Globus pallidus (tissue), 1 donor: ENCODE results near the gene ERCC6L.
A peak's percentile ranks its signal among the peaks of the same experiment; 100 is the strongest.
"Not testable (repeated sequence)": the region's sequence is repeated elsewhere in the genome, so short reads cannot be mapped to it uniquely, and the experiment has no call there.

Experiments
- DNase-seq: peaks from one replicate; pipeline ENCODE4 v3.0.0-alpha.2; 2015; ENCODE audit warnings: low spot score

ERCC6L gene

DNA sequence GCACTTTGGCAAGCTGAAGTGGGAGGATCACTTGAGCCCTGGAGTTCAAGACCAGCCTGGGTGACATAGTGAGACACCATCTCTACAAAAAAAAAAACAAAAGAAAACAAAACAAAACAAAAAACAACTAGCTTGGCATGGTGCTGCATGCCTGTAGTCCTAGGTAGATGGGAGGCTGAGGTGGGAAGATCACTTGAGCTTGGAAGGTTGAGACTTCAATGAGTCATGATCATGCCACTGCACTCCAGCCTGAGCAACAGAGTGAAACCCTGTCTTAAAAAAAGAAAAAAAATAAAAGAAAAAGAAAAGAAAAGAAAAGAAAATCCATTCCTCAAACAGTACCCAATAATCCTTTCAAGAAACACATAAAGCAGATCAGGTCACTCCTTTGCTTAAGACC lies 14.9 kb upstream of the ERCC6L start:
- DNase-seq: no peak

DNA sequence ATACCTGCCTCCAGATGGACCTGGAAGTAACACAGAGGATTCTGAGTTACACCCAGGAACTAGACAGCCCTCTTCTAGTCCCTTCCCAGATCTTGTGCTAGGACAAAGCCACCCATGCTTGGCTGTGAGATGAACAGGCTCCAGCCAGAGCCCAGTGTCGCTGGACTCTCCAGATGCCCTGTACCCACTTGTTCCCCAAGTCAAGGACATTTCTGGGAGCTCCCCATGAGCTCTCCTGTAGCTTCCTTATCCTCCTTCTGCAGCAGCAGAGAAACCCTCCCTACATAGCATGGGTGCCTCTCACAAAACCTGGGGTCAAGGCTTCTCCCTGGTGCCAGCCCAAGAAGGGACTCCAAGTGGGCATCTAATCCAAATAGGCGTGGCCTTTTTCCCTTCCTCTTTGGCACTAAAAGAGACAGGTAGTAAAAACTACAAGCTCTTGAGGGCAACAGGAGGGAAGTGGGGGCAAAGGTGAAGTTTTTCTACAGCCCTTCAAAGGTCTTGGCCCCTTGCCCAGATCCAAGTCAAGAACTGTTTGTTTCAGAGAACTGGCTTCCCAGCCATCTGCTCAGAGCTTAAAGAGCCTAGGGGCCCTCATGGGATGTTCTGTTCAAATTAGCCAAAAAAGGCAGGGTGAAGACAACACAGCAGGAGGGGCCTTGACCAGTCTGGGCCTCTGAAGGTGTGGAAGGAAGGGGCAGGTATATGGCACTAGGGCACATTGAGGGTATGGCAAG lies 8.5 kb upstream of the ERCC6L start:
- DNase-seq: no peak

DNA sequence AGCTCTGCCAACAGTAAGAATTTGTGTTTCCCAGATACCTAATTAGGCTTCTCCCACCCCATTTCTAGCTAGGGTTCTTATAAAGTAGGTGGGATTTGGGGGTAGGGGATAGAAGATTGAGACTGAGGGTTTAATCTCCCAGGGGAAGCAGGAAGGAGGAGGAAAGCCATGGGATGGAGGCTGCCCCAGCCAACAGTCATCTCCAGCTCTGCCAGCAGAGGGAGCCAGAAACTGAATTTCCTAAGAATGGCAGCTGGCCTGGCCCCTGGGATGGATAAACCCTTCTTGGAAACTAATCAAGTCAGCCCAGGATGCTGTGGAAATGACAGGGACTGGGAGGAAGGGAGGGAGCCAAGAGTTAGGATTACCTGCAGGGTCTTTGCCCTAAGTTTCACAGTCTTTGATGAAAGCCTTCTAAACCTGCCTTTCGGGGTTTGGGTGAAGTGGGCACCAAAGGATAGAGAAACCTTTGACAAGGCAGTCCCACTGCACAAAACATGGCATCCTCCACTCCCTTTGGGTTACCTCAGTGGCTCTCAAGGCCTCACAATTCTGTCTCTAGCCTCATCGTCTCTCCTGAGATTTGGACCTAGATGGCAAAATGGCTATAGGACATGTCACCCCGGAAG lies 6.7 kb upstream of the ERCC6L start:
- no peak for DNase-seq

DNA sequence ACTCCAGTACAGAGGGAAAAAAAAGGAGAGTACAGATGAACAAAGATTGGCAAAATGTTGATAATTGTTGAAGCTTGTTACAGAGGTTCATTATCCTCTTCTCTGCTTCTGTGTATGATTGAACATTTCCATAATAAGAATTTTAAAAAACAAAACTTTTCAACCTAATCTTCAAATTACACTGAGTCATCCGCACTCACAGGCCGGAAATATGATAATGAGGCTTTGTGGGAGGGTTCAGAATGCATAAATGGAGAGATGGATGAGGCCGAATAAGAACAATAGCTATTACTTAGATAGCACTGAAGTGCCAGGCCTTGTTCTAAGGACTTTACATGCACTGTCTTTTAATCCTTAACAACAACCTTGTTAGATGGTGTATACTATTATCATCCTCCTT lies 4.6 kb upstream of the ERCC6L start:
- DNase-seq: no peak

DNA sequence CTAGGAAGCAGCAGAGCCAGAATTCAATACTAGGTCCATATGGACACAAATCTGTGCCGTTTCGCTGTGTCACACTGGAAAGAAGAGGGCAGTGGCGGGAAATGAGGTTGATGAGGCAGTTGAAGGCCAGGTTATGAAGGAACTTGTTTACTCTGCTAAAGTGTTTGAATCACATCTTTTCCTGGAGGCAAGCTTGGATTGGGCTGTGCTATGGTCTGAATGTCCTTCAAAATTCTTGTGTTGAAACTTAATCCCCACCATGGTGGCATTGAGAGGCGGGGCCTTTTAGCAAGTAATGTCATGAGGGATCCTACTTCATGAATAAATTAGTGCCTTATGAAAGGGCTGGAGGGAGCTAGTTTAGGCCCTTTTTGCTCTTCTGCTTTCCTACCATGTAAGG lies 2.1 kb upstream of the ERCC6L start:
- no peak for DNase-seq

DNA sequence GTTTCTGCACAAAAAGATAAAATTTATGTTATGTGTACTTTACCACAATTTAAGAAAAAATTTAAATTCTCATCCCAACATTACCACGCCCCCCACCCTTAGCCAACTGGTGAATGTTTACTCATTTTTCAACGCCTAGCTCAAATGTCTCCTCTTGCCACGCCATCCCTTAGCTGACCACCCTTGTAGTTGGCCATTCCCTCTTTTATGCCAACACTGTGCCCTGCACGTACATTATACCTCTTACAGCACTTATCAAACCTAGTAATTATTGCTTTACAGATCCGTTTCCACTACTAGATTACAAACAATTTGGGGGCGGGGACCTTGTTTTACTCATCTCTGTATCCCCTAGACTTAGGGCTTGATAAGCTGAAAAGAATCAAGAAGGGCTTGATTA lies 644 bp downstream of the ERCC6L start:
- no peak for DNase-seq

DNA sequence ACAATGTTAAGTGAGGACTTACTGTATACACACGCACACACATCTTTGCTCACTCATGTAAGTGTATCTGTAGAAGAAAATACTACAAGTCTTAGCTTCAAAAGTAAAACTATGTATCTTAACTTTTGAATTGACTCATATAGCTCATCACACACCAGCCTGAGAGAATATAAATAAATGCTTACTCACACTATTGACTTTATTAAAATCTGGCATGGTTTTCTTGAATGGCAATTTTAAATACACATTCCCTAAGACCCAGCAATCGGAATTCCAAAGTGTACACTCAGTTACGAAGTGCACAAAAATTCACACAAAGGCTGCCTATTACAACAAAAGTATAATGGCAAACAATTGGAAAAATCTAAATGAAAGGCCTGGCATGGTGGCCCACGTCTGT lies 2.0 kb downstream of the ERCC6L start:
- no peak for DNase-seq

DNA sequence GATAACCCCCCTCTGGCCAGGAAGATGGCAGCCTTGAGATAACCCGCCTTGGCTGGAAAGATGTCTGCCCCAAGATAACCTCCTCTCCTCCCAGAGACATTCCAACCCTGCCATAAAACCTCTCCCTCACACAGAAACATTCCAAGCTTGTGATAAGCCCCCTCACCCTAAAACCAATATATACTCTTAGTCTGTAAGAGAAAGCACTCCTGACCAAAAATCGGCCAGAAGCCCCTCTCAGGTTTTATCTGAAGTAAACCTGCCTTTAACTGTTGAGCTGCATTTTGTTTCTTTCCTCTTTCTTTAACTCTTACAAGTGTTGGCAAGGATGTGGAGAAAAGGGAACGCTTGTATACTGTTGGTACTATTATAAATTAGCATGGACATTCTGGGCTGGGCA lies 8.5 kb downstream of the ERCC6L start:
- no peak for DNase-seq

DNA sequence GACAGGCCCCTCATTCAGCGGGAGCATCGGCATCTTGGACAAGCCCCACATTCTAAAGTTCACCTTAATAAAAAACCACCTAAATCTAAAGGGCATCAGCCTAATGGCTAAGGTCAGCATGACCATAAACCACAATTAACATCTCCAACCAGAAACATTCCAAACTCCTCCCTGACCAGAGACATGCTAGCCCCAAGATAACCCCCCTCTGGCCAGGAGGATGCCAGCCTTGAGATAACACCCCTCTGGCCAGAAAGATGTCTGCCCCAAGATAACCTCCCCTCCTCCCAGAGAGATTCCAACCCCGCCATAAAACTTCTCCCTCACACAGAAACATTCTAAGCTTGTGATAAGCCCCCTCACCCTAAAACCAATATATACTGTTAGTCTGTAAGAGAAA lies 18.5 kb downstream of the ERCC6L start:
- not testable (repeated sequence) for DNase-seq

DNA sequence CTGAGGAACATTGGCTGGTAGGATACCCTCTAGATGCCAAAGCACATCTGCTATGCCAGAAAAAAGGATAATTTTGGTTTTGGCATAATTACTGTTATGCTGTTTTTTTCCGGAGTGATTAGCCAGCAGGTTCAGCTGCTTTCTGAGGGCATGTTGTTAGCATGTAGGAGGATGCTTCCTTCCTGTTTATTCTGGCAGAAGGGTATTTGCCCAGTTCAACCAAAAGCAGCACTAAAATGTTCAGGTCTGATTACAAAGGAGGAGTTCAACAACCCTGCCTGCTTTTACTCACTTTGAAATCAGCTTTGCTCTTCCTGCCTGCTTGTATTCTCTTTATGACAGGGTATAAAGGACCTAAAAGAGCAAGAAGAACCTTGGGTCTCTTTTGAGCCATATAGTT lies 21.9 kb downstream of the ERCC6L start:
- no peak for DNase-seq

DNA sequence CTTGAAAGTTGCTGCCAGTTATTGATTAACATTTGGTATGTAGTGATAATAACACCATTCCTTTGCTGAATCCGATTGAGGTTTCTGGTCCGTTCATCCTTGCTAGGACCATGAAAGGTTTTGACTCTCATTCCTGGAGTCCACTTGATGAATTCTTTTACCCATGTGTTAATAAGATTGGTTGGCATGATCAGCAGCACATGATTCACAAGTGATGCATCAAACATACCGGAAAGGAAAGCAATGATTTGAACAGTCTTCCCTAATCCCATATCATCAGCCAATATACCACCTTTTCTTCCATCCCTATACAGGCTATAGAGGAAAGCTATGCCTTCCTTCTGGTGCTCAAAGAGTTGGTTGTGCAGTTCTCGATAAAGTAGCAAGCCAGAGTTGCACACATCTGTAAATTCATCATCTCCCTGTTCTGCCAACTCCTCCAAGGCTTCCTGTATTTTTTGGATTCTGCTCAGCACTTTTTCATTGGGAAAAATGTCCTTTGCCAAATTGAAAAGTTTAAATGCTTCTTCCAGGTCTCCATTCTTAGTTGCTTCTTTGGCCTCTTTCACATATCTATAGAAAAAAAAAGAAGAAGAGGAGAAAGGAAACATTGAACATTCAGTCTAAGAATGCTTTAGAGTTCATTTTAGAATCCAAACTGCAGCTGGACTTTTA lies 30.6 kb downstream of the ERCC6L start:
- no peak for DNase-seq

DNA sequence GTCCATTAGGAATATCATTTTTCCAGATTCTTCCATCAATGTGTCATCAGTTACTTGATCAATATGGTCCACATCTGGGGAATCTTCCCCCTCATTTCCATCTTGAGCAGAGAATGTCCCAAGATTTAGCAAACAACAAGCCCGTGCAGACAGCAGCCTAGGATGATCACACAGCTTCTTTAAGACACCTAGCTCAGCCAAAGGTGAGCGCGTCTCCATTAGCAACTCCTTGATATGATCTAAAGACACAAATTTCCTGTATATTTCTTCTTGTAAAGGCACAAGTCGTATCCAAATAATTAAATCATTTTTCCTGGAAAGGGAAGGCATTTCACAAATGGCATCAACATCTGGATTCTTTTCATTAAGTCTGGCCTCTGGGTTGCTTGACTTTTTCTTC lies 31.5 kb downstream of the ERCC6L start:
- DNase-seq: no peak

DNA sequence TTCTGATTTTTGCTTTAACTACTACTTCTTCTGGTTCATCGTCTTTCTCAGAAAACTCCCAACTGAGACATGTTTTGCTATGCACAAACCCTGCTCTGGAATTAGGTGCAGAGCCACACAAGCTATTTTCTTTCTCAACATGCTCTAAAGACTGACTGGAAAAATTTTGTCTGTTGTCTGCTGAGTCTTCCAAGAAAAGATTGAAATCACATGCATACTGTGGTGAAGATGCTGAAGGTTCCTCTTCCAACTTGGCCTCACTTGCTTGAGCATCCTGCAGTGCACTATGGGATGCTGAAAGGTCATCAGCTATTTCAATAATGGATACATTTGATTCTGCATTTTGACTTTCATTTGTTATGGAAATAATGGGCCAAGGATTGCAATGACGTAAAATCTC lies 33.1 kb downstream of the ERCC6L start:
- no peak for DNase-seq

DNA sequence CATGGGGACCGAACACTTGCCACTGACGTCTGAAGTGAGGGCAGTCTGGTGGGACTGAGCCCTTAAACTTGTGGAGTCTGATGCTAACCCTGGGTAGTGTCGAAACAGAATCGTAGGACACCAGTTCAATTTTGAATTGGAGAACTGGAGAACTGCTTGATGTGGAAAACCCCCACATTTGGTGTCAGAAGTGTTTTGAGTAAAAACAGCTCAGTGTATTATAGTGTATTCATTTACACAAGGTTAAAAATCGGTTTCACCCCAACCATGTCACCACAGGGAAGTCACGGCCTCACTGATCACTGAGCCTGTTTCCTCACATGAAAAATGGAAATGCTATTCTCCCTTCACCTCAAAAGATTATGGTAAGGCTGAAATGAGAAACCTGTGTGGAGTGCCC lies 35.4 kb downstream of the ERCC6L start:
- no peak for DNase-seq

DNA sequence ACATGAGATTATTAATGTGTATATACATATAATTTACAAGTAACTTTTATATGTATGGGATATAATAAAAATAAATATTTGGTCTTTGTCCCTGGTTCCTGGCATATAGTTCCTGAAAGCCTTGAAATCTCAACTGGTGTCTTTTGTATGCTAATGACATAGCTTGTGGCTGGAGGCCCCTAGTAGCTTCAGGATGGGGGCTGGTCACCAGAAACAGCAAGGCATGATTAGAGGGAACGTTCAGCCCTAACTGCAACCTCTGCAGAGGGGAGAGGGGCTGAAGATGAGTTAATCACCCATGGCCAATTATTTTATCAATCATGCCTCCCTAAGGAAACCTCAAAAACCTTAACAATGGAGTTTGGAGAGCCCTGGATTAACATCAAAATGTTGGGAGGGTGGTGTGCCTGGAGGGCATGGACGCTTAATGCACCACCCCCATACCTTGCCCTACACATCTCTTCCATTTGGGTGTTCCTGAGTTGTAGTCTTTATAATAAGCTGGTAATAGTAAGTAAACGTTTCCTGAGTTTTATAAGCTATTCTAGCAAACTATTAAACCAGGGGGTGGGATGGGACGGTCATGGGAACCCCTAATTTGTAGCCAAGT lies 35.9 kb downstream of the ERCC6L start:
- DNase-seq: no peak

DNA sequence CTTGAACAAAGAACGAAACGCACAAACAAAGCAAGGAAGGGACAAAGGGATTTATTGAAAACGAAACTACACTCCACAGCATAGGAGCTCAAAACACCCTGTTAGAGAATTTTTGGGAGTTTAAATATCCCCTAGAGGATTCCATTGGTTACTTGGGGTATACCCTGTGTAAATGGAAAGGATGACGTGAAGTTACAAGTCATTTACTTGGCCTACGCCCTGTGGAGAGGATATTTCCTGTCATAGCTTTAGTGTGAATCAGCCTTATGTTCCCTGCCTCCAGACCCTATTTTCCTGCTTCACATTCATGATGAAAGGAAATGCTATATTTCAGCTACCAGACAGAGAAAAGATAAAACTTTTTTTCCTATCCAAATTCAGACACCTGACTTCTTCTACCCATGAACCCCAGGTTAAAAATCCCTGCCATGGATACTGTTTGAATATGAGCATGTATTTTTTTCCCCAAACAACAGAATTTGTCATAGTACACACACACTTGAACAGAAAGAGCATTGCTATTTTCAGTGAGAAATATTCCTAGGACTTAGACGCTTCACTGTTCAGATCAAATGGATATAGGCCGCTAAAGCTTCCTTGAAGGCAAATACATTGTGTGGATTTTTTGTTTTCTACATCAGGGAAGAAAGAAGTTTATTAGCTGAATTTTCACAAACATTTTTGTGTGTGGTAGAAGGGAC lies 36.8 kb downstream of the ERCC6L start:
- DNase-seq: no peak

DNA sequence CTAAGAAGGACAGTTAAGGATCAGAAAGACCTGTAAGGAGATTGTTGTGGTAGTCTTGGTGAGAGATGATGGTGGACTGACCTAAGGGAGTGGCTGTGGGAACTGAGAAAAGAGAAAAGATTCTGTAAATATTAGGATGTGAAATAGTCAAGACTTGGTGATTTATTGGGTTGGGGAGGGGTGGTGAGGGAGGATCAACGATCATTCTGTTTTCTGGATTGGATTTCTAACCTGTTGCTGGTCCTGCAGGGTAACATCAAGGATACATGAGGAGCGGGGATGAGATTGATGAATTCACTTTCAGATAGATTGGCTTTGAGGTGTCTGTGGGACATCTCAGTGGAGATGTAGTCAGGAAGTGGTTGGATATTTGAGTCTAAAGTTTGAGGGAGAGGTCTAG lies 55.9 kb downstream of the ERCC6L start:
- DNase-seq: no peak

DNA sequence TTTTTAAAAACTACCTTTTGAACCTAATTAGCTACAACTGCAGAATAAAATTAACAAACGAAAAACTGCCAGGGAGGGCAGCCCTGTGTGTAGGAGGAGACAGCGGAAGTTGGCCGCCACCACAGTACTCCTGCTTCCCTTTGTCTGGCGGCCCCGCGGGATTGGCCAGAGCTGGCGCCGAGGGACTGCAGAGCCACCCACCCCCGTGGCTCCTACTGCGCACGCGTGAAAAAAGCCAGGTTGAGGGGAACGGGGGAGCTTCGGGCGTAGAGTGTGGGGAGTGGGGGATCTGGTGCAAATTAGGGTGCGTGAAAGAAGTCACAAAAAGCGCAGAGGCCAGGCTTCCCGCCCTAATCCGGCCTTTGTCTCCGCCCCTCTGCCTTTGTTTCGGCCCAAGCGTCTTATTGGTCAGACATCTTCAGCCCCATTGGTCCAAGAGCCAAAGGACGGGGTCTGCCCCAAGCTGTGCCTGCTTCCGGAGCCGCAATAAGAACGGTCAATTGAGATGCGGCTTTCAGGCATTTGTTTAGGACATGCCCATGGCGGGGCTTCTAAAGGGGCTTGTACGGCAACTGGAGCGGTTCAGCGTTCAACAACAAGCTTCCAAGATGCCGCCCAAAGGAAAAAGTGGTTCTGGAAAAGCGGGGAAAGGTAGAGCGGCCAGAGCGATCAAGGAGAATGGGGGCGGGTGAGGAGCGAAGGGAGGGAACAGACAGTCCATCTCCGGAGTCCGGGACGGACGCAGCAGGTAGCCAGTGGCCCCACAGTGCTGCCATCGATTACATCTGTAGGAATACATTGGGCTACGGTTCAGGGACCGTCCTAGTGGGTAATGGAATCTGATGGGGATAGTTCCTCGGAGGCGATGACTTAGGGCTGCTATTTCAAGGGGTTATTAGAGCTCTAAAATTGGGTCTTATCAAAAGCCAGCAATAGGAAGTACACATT lies 57.4 kb downstream of the ERCC6L start, which contains the start of gene PIN4:
PIN4 (plus strand) TSS at position 580 of the 948 bp plus-strand sequence; CDS start at position 609, 29 bp downstream.
- peak; percentile 95 for DNase-seq

DNA sequence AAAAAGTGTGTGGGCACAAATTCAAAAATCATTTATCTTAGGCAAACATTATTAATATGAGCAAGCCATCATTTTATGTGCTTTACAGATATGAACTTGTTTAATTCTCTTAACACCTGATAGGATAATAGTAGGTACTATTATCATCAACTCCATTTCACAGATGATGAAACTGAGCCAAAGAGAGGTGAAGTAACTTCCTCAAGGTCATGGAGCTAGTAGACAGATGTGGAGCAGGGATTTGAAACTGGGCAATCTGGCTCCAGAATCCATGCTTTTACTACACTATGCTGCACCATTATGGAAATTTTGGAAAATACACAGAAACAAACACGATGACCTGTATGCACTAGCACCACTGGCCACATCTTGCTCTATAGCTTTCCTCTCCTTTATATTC lies 58.3 kb downstream of the ERCC6L start:
- peak; percentile 6 for DNase-seq

DNA sequence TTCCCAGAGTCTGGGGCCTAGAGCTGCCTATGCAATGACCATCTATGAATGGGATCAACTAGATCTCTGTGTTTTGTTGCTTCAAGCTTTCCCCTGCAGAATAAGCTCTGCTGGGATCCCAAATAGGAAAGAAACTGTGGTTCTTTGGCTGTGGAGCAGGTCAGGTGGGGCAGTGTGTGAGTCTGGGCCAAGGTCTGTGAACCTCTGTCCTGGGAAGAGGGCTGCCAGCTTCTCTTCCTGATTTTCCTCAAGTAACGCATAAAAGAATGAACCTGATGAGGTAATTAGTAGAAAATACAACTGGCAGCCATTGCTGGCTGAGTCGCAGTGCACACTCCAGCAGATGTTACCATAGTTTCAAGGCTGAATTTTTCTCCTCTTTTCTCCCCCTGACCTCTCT lies 61.8 kb downstream of the ERCC6L start:
- DNase-seq: peak; percentile 13

DNA sequence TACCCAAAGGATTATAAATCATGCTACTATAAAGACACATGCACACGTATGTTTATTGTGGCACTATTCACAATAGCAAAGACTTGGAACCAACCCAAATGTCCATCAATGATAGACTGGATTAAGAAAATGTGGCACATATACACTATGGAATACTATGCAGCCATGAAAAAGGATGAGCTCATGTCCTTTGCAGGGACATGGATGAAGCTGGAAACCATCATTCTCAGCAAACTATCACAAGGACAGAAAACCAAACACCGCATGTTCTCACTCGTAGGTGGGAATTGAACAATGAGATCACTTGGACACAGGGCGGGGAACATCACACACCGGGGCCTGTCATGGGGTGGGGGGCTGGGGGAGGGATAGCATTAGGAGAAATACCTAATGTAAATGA lies 62.5 kb downstream of the ERCC6L start:
- DNase-seq: not testable (repeated sequence)
